Endodermal cell (in vitro differentiated cells): Measurements from ENCODE around the gene BHLHE23. TPM values are rescaled to one million over a fixed set of nuclear protein-coding genes. Genes with fewer than 3 reads are reported as not detected.

Source experiments
- DNase-seq: peaks from one replicate; pipeline ENCODE4 v3.0.0-alpha.2; 2017
- H3K27ac ChIP-seq: 2 replicates; pipeline ENCODE4 v1.5.1; 2013; ENCODE audit warnings: mild to moderate bottlenecking, low read depth, low read length, moderate library complexity
- H3K27me3 ChIP-seq: 2 replicates; pipeline ENCODE4 v1.6.1; 2013; ENCODE audit warnings: mild to moderate bottlenecking, low read length, moderate library complexity; ENCODE audit not compliant: insufficient read depth, control insufficient read depth, poor library complexity, severe bottlenecking
- H3K36me3 ChIP-seq: 2 replicates; pipeline ENCODE4 v1.7.0; 2013; ENCODE audit warnings: mild to moderate bottlenecking, low read length, moderate library complexity; ENCODE audit not compliant: control insufficient read depth, insufficient read depth
- H3K4me1 ChIP-seq: one replicate; pipeline ENCODE4 v1.7.0; 2013; ENCODE audit warnings: low read length; ENCODE audit not compliant: control insufficient read depth, insufficient read depth
- H3K4me3 ChIP-seq: 2 replicates; pipeline ENCODE4 v1.5.1; 2013; ENCODE audit warnings: mild to moderate bottlenecking, low read length, moderate library complexity
- H3K9ac ChIP-seq: 2 replicates; pipeline ENCODE4 v1.6.1; 2013; ENCODE audit warnings: mild to moderate bottlenecking, low read length, moderate library complexity; ENCODE audit not compliant: poor library complexity, severe bottlenecking; ENCODE audit errors: extremely low read depth
- H3K9me3 ChIP-seq: 2 replicates; pipeline ENCODE4 v1.6.1; 2013; ENCODE audit warnings: mild to moderate bottlenecking, low read length, moderate library complexity; ENCODE audit not compliant: control insufficient read depth
- H3K27ac Mint-ChIP-seq: 2 replicates; pipeline ENCODE4 v1.8.0; 2020; ENCODE audit warnings: mixed read lengths
- H3K27me3 Mint-ChIP-seq: 2 replicates; pipeline ENCODE4 v1.8.0; 2021; ENCODE audit warnings: mild to moderate bottlenecking, mixed read lengths; ENCODE audit not compliant: insufficient read depth
- H3K36me3 Mint-ChIP-seq: 2 replicates; pipeline ENCODE4 v1.8.0; 2020; ENCODE audit warnings: low read depth, mixed read lengths
- H3K4me1 Mint-ChIP-seq: 2 replicates; pipeline ENCODE4 v1.8.0; 2020; ENCODE audit warnings: mixed read lengths
- H3K4me3 Mint-ChIP-seq: 2 replicates; pipeline ENCODE4 v1.8.0; 2020; ENCODE audit warnings: mild to moderate bottlenecking, moderate library complexity, mixed read lengths
- H3K9me3 Mint-ChIP-seq: 2 replicates; pipeline ENCODE4 v1.8.0; 2020; ENCODE audit warnings: mild to moderate bottlenecking, mixed read lengths
- CTCF ChIP-seq: fragments of 200-600 bp; sonication (generic); conservative IDR thresholded peaks from 2 replicates; pipeline ENCODE4 v1.5.0; 2021; ENCODE audit warnings: antibody characterized with exemption, mild to moderate bottlenecking
- WGBS, 2 experiments: methylation state at CpG; one replicate each; pipeline versions ENCODE4 v1.1.5 to v1.1.7; 2013; ENCODE audit warnings: missing lambda C conversion rate in 2 of 2, mixed read lengths in 1 of 2; ENCODE audit not compliant: insufficient coverage in 1 of 2, insufficient read length in 1 of 2; 5-methylcytosine and 5-hydroxymethylcytosine counted together
- total RNA-seq, 2 donors: library from RNA; stranded (reverse); fragmentation: NEBNext Ultra II Directional in 1 of 2; extraction: Animal tissue kit (Norgen Biotek cat#: 25700) in 1 of 2; gene quantifications; 2 replicates in 1 of 2; 3 replicates in 1 of 2; pipeline ENCODE4 v1.2.1, GENCODE V29; 2021

Gene BHLHE23
- total RNA-seq, 2 donors from 2014 or later = not detected

- Histone ChIP-seq H3K4me3 (no peak overlapping the region), H3K36me3 (no peaks in the 10 kb centered on the region), H3K9me3 (no peaks in the 10 kb centered on the region), H3K27ac (no peak overlapping the region), H3K9ac (no peak overlapping the region), H3K4me1 (no peaks in the 10 kb centered on the region), H3K27me3 (peaks cover 17% of the 10 kb centered on the region)
- H3K4me1 Mint-ChIP-seq = no peaks in the 10 kb centered on the region
- no peak overlapping the region for H3K27ac Mint-ChIP-seq
- no peaks in the 10 kb centered on the region for H3K9me3 Mint-ChIP-seq
- 80 to 82% methylated on average over 25 to 27 of the region's 27 CpGs for WGBS, 2 experiments
- no peak for TF ChIP-seq CTCF
- H3K27me3 Mint-ChIP-seq = peaks cover 14% of the 10 kb centered on the region
- no peaks in the 10 kb centered on the region for H3K36me3 Mint-ChIP-seq
- DNase-seq = no peak
- H3K4me3 Mint-ChIP-seq = no peak overlapping the region
These were observed 20.6 kb upstream of the BHLHE23 start for GRCh38 chr20:63027221-63027921.

GRCh38 chr20:63026582-63027165, 19.9 kb upstream of the BHLHE23 start:
- no peaks in the 10 kb centered on the region for H3K4me1 ChIP-seq
- H3K27me3 ChIP-seq = peaks cover 10% of the 10 kb centered on the region
- H3K9me3 Mint-ChIP-seq = no peaks in the 10 kb centered on the region
- no peaks in the 10 kb centered on the region for H3K4me1 Mint-ChIP-seq
- no peaks in the 10 kb centered on the region for H3K36me3 ChIP-seq
- H3K9me3 ChIP-seq = no peaks in the 10 kb centered on the region
- 89 to 90% methylated on average over 7 to 13 of the region's 13 CpGs for WGBS, 2 experiments
- H3K27me3 Mint-ChIP-seq = peaks cover 9% of the 10 kb centered on the region
- no peaks in the 10 kb centered on the region for H3K36me3 Mint-ChIP-seq
- no peak overlapping the region for H3K27ac ChIP-seq
- DNase-seq = no peak
- no peak overlapping the region for H3K4me3 ChIP-seq
- H3K4me3 Mint-ChIP-seq = no peak overlapping the region
- no peak overlapping the region for H3K27ac Mint-ChIP-seq
- TF ChIP-seq CTCF = no peak
- H3K9ac ChIP-seq = no peak overlapping the region

GRCh38 chr20:63025534-63026331, 19.0 kb upstream of the BHLHE23 start:
- peaks cover 7% of the 10 kb centered on the region for H3K27me3 Mint-ChIP-seq
- Histone ChIP-seq H3K9me3 (no peaks in the 10 kb centered on the region), H3K9ac (no peak overlapping the region), H3K36me3 (no peaks in the 10 kb centered on the region), H3K4me1 (no peaks in the 10 kb centered on the region), H3K27me3 (peaks cover 8% of the 10 kb centered on the region), H3K27ac (no peak overlapping the region), H3K4me3 (no peak overlapping the region)
- H3K27ac Mint-ChIP-seq = no peak overlapping the region
- TF ChIP-seq CTCF = no peak
- 81 to 84% methylated on average over 37 to 45 of the region's 45 CpGs for WGBS, 2 experiments
- no peak overlapping the region for H3K4me3 Mint-ChIP-seq
- no peaks in the 10 kb centered on the region for H3K36me3 Mint-ChIP-seq
- H3K9me3 Mint-ChIP-seq = no peaks in the 10 kb centered on the region
- no peak for DNase-seq
- no peaks in the 10 kb centered on the region for H3K4me1 Mint-ChIP-seq
